Measurements from ENCODE around the gene PLA2G12B.

- TF ChIP-seq CTCF (IDR thresholded peaks at IDR 0.05) (no peak), ZFX (IDR thresholded peaks at IDR 0.05; ENCODE audit: borderline replicate concordance) (no peak)
Measured at GRCh38 chr10:72925951-72926465, 28.6 kb downstream of the PLA2G12B start.

Measured in 22Rv1 (cell line).